HEK293 (cell line): ENCODE data around the gene PSMA7.

Source experiments
- ATF2 ChIP-seq: fragments of 450-650 bp; formaldehyde crosslinking; IDR thresholded peaks from 2 replicates; pipeline ENCODE4 v1.5.1; 2016; ENCODE audit warnings: missing biosample characterization, missing genetic modification characterization, low read depth
- CTCF ChIP-seq: fragments of 450-650 bp; formaldehyde crosslinking; IDR thresholded peaks from 2 replicates; pipeline ENCODE4 v1.5.1; 2016; ENCODE audit warnings: missing biosample characterization, missing genetic modification characterization
- HOXA7 ChIP-seq: sonication (generic); formaldehyde crosslinking; IDR thresholded peaks from 2 replicates; pipeline ENCODE4 v1.8.1; 2022; ENCODE audit warnings: missing genetic modification reagents, borderline replicate concordance
- KLF8 ChIP-seq: fragments of 450-650 bp; formaldehyde crosslinking; IDR thresholded peaks from 2 replicates; pipeline ENCODE4 v1.5.1; 2016; ENCODE audit warnings: missing biosample characterization, missing genetic modification characterization
- PBX3 ChIP-seq: sonication (generic); formaldehyde crosslinking; IDR thresholded peaks from 2 replicates; pipeline ENCODE4 v1.8.1; 2022; ENCODE audit warnings: mild to moderate bottlenecking, moderate library complexity, missing genetic modification reagents
- TRIM28 ChIP-seq: IDR thresholded peaks from 2 replicates; pipeline ENCODE4 v1.6.1; 2011; ENCODE audit warnings: low read length, control low read depth, borderline replicate concordance
- ZNF2 ChIP-seq: fragments of 450-650 bp; formaldehyde crosslinking; IDR thresholded peaks from 2 replicates; pipeline ENCODE4 v1.5.1; 2016; ENCODE audit warnings: missing biosample characterization, missing genetic modification characterization
- ZNF24 ChIP-seq: fragments of 450-650 bp; formaldehyde crosslinking; IDR thresholded peaks from 2 replicates; pipeline ENCODE4 v1.5.1; 2016; ENCODE audit warnings: missing biosample characterization, missing genetic modification characterization
- ZNF449 ChIP-seq: fragments of 450-650 bp; formaldehyde crosslinking; IDR thresholded peaks from 2 replicates; pipeline ENCODE4 v1.5.1; 2017; ENCODE audit warnings: missing biosample characterization, mild to moderate bottlenecking, missing genetic modification characterization, moderate library complexity
- ZNF514 ChIP-seq: fragments of 450-650 bp; formaldehyde crosslinking; IDR thresholded peaks from 2 replicates; pipeline ENCODE4 v1.5.1; 2016; ENCODE audit warnings: missing biosample characterization, missing genetic modification characterization
- ZNF561 ChIP-seq: fragments of 450-650 bp; IDR thresholded peaks from 2 replicates; pipeline ENCODE4 v1.5.1; 2018; ENCODE audit warnings: missing biosample characterization, missing genetic modification characterization, borderline replicate concordance
- ZNF571 ChIP-seq: fragments of 450-650 bp; formaldehyde crosslinking; IDR thresholded peaks from 2 replicates; pipeline ENCODE4 v1.5.0; 2017; ENCODE audit warnings: missing biosample characterization, missing genetic modification characterization
- ZSCAN5A ChIP-seq: fragments of 450-650 bp; formaldehyde crosslinking; IDR thresholded peaks from 2 replicates; pipeline ENCODE4 v1.5.1; 2016; ENCODE audit warnings: missing biosample characterization, missing genetic modification characterization

- TF ChIP-seq CTCF (tag by site-specific recombination) = no peak
- TF ChIP-seq PBX3 = no peak
- TF ChIP-seq ZNF561 (tag by site-specific recombination) = no peak
- TF ChIP-seq ZNF571 = no peak
- TF ChIP-seq HOXA7 = no peak
- no peak for TF ChIP-seq ZSCAN5A (tag by site-specific recombination)
- no peak for TF ChIP-seq ATF2 (tag by site-specific recombination)
- TF ChIP-seq TRIM28 = no peak
- no peak for TF ChIP-seq KLF8
- TF ChIP-seq ZNF449 (tag by site-specific recombination) = no peak
- TF ChIP-seq ZNF514 = no peak
- no peak for TF ChIP-seq ZNF2
- no peak for TF ChIP-seq ZNF24 (tag by site-specific recombination)
Observed at GRCh38 chr20:62139636-62140035, 3.6 kb downstream of the PSMA7 start.
